ENCODE data around the gene SMAGP.

Gene SMAGP

GRCh38 chr12:51217968-51218606 lies 52.1 kb downstream of the SMAGP start, which contains the start of gene POU6F1:
POU6F1 (minus strand) TSS chr12:51218062; CDS start chr12:51206836, 11,226 bp downstream.
- peak; percentile 86 for DNase-seq (ENCODE audit: extremely low spot score)
- CTCF ChIA-PET = interaction anchor here (0.8 to 3.1 kb wide), 18 partner anchors 9 to 192 kb away, joined by 3 to 20 read pairs (median 4); partner anchors contain the start of gene SLC11A2
- POLR2A ChIA-PET = interaction anchor here (0.6 to 1.4 kb wide), 7 partner anchors 11 to 135 kb away, joined by 3 to 11 read pairs (median 6); partner anchors contain the start of genes CSRNP2, DAZAP2 and TFCP2
- TF ChIP-seq, protein P1, sequence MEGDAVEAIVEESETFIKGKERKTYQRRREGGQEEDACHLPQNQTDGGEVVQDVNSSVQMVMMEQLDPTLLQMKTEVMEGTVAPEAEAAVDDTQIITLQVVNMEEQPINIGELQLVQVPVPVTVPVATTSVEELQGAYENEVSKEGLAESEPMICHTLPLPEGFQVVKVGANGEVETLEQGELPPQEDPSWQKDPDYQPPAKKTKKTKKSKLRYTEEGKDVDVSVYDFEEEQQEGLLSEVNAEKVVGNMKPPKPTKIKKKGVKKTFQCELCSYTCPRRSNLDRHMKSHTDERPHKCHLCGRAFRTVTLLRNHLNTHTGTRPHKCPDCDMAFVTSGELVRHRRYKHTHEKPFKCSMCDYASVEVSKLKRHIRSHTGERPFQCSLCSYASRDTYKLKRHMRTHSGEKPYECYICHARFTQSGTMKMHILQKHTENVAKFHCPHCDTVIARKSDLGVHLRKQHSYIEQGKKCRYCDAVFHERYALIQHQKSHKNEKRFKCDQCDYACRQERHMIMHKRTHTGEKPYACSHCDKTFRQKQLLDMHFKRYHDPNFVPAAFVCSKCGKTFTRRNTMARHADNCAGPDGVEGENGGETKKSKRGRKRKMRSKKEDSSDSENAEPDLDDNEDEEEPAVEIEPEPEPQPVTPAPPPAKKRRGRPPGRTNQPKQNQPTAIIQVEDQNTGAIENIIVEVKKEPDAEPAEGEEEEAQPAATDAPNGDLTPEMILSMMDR (IDR thresholded peaks at IDR 0.05; ENCODE audit: control extremely low read depth, extremely low read depth, low read depth, missing control alignments) = peak; percentile 19

DNA sequence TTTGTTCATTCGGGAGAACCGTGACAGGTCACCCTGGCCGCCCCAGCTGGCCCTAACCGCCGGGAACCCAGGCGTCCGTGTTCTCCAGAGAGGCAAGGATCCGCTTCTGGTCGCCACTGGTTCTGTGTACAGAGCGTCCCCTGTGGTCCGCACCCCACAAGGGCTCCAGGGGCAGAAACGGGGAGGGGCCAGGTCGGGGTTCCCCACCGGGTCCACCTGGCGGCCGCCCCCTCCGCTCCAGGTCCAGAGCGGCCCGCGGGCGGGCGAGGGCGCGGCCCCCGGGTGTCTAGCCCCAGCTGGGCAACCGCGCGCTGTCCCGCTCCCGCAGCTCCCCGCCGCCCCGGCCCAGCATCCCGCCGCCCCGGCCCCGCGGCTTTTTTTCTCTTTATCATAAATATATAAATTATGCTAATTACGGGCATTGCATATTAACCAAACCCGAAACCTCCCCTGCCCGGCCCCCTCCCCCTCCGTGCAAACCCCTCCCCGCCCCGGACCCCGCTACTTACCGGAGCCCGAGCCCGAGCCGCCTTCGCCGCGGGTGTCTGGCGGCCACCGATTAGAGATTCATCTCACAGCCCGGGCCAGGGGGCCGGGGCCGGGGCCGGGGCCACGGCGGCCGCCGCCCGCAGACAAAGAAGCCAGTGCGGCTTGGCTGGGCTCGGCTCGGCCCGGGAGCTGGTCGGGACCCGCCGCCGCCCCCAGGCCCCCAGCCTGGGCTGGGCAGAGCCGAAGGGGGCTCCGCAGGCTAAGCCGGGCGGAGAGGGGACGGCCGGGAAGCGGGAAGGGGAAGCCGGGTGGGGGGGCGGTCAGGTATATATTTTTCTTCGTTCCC lies 52.9 kb downstream of the SMAGP start:
- DNase-seq (ENCODE audit: extremely low spot score) = peak; percentile 81
- ChIA-PET POLR2A (interaction anchor here (0.6 to 1.4 kb wide), 6 partner anchors 10 to 134 kb away, joined by 4 to 11 read pairs (median 8); partner anchors contain the start of genes CSRNP2, DAZAP2 and TFCP2), CTCF (interaction anchor here (0.7 to 3.1 kb wide), 17 partner anchors 10 to 191 kb away, joined by 3 to 20 read pairs (median 4); partner anchors contain the start of gene SLC11A2)
- TF ChIP-seq, protein P1 (IDR thresholded peaks at IDR 0.05; ENCODE audit: control extremely low read depth, extremely low read depth, low read depth, missing control alignments) = peak; percentile 51

DNA sequence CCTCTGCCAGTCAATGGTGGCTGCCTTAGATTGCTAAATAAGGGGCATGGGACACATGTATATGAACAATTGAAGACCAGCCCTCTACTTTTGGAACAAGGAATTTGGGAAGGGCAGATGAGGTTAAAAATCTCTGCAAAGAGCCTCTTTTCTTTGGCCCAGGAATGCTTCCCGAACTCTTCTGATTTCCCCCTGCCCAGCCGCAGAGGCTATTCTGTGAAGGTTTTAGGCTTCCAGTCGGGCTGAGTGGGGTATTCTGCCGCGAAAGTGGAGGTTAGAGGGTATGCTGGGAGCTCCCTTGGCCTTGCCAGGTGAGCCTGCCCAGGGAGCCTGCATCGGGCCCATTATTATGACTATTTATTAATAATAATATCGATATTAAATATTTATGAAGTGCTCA lies 53.6 kb downstream of the SMAGP start:
- TF ChIP-seq, protein P1 (IDR thresholded peaks at IDR 0.05; ENCODE audit: control extremely low read depth, extremely low read depth, low read depth, missing control alignments) = no peak
- DNase-seq (ENCODE audit: extremely low spot score) = no peak
- POLR2A ChIA-PET = no interaction called here
- CTCF ChIA-PET = interaction anchor here (0.7 to 3.1 kb wide), 4 partner anchors 12 to 158 kb away, joined by 4 to 20 read pairs (median 8); no protein-coding TSS in a partner anchor

- TF ChIP-seq, protein P1 (IDR thresholded peaks at IDR 0.05; ENCODE audit: control extremely low read depth, extremely low read depth, low read depth, missing control alignments) = no peak
- CTCF ChIA-PET = interaction anchor here (1.0 to 3.1 kb wide), 2 partner anchors 11 to 126 kb away, joined by 3 to 11 read pairs; no protein-coding TSS in a partner anchor
- DNase-seq (ENCODE audit: extremely low spot score) = no peak
- POLR2A ChIA-PET = interaction anchor here (0.6 kb wide), 1 partner anchor 10 kb away, joined by 8 read pairs; no protein-coding TSS in a partner anchor
Measured at GRCh38 chr12:51214895-51215294, 55.3 kb downstream of the SMAGP start.

DNA sequence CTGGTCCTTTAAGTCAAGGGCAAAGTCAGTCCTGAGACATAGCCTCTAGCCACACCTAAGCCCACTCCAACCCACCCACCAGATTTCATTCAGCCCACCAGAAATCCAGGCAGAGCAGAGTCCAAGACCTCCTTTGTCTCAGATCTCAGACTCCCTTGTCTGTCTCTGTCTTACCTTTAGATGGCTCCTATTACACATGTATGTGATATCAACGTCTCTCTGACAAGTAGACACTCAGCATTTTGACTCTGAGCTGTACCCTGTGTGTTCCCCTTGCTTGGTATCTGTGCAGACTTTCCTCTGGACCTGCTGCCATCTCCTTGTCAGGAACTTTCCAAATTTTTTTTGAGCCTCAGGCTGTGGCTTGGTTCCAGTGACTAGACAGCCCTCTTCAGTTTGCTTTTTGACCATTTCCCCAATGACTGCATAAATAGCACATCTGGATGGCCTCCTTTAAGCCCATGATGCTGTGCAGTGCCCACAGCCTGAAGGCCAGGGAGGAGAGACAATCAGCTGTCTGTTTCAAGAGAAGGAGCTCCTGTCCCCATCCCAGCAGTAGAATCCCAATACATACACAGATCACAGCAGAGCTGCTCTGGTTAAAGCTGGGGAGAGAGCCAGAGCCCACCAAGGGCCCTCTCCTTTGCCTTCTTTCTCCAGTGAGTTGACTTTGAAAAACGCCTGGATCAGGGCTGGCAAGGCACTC lies 59.4 kb downstream of the SMAGP start:
- CTCF ChIA-PET = interaction anchor here (0.7 to 1.4 kb wide), 4 partner anchors 20 to 706 kb away, joined by 3 to 4 read pairs (median 3); partner anchors contain the start of gene DIP2B
- DNase-seq (ENCODE audit: extremely low spot score) = no peak
- POLR2A ChIA-PET = no interaction called here
- TF ChIP-seq, protein P1 (IDR thresholded peaks at IDR 0.05; ENCODE audit: control extremely low read depth, extremely low read depth, low read depth, missing control alignments) = no peak
